BLaER1 treated with 17β-estradiol and CSF1 and Interleukin-3, amounts not matched to agents 10 nM and 100 nM (cell line): ENCODE results near the gene PRKAR1B.
"Not testable (repeated sequence)": the region's sequence is repeated elsewhere in the genome, so short reads cannot be mapped to it uniquely, and the experiment has no call there.

Source experiments
- H3K27ac ChIP-seq, 11 experiments: shearing (Covaris generic); formaldehyde crosslinking; 2 replicates each; pipeline ENCODE4 v1.8.1; 2022
- H3K27me3 ChIP-seq, 11 experiments: shearing (Covaris generic); formaldehyde crosslinking; 2 replicates each; pipeline ENCODE4 v1.8.1; 2022
- H3K36me3 ChIP-seq, 11 experiments: shearing (Covaris generic); formaldehyde crosslinking; 2 replicates each; pipeline ENCODE4 v1.8.1; 2022
- H3K4me1 ChIP-seq, 10 experiments: shearing (Covaris generic); formaldehyde crosslinking; 2 replicates each; pipeline ENCODE4 v1.8.1; 2022
- H3K4me2 ChIP-seq, 11 experiments: shearing (Covaris generic); formaldehyde crosslinking; 2 replicates each; pipeline ENCODE4 v1.8.1; 2022
- H3K4me3 ChIP-seq, 10 experiments: shearing (Covaris generic); formaldehyde crosslinking; 2 replicates each; pipeline ENCODE4 v1.8.1; 2022
- H3K9ac ChIP-seq, 11 experiments: shearing (Covaris generic); formaldehyde crosslinking; 2 replicates each; pipeline ENCODE4 v1.8.1; 2022
- H3K9me3 ChIP-seq, 11 experiments: shearing (Covaris generic); formaldehyde crosslinking; replicated peaks in 1 of 11; 2 replicates each; pipeline ENCODE4 v1.8.1; 2022
- H4K20me1 ChIP-seq, 11 experiments: shearing (Covaris generic); formaldehyde crosslinking; 2 replicates each; pipeline ENCODE4 v1.8.1; 2022
- Cebpa-rat ChIP-seq, 11 experiments: shearing (Covaris generic); IDR thresholded peaks; 2 replicates each; pipeline ENCODE4 v1.8.1; 2022

Gene PRKAR1B

DNA sequence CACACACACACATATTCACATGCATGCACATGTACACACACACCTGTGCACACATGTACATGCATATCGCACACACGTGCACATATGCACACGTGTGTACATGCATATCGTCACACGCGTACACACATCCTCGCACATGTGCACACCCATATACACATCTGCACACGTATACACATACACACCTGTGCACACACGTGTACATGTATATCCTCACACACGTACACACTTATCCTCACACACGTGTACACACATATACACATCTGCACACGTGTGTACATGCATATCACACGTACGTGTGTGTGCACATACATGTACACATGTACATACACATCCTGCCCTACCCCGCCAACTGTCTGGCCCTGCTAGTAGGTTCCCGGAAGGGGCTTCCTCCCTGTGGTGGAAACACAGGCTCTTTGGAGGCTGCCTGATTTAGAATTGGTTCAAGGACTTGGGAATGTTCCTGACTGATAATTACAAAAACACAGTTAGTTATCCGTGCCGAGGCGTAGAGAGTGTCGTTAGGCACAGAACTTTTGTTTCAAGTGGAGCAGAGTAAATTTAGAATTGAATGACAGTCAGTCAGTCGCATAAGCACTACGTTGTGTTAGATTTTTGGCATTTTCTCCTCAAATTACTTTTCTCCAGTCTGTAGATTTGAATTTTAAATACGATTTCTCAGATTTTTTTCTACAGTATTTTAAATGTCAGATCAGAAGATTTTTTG is 18.5 kb upstream of the PRKAR1B start:
- no peak overlapping the region for H3K27ac ChIP-seq
- TF ChIP-seq Cebpa-rat (IDR thresholded peaks at IDR 0.05) = no peak
- no peak overlapping the region for H3K4me2 ChIP-seq
- no peaks in the 10 kb centered on the region; a peak in 2 of 22 replicates for H3K9me3 ChIP-seq
- H3K4me3 ChIP-seq = no peak overlapping the region
- no peak overlapping the region for H3K9ac ChIP-seq
- H3K27me3 ChIP-seq = no peaks in the 10 kb centered on the region
- peaks cover 0 to 52% (median 32%) of the 10 kb centered on the region in 11 experiments; a peak in 13 of 22 replicates for H4K20me1 ChIP-seq
- H3K4me1 ChIP-seq = peaks cover 0 to 23% (median 16%) of the 10 kb centered on the region in 10 experiments; a peak in 15 of 20 replicates
- H3K36me3 ChIP-seq = peaks cover 42 to 75% (median 52%) of the 10 kb centered on the region in 11 experiments

DNA sequence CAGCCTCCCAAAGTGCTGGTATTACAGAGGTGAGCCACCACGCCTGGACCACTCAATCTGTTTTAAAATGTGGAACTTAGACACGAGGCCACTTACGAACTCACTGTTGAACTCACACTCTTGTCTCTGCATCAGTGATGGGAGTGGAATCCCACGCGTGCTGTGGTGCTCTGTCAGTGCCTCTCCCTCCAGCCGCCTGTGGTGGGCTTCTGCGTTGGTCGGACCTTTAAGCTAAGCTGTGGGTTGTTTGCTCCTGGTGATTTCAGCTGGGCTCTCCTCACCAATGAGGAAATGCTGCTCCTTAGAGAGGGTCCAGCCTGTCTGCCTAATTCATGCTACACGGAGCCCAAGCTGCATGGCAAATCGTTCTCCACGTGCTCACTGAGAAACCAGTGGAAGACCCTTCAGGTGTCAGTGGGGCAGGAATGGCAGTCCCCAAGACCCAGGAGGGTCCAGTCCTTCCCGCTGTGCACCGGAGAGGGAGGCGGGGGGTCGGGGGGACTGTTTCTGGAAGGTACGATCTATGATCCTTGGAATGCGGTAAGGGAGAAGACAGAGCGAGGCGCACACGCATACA is 17.9 kb upstream of the PRKAR1B start:
- Histone ChIP-seq H4K20me1 (peaks cover 0 to 52% (median 33%) of the 10 kb centered on the region in 11 experiments; a peak in 15 of 22 replicates), H3K4me1 (peaks cover 0 to 17% (median 12%) of the 10 kb centered on the region in 10 experiments; a peak in 15 of 20 replicates), H3K36me3 (peaks cover 43 to 75% (median 52%) of the 10 kb centered on the region in 11 experiments), H3K4me3 (no peak overlapping the region), H3K27me3 (no peaks in the 10 kb centered on the region), H3K27ac (no peak overlapping the region), H3K9me3 (no peaks in the 10 kb centered on the region), H3K4me2 (no peak overlapping the region), H3K9ac (no peak overlapping the region)
- no peak for TF ChIP-seq Cebpa-rat (IDR thresholded peaks at IDR 0.05)

DNA sequence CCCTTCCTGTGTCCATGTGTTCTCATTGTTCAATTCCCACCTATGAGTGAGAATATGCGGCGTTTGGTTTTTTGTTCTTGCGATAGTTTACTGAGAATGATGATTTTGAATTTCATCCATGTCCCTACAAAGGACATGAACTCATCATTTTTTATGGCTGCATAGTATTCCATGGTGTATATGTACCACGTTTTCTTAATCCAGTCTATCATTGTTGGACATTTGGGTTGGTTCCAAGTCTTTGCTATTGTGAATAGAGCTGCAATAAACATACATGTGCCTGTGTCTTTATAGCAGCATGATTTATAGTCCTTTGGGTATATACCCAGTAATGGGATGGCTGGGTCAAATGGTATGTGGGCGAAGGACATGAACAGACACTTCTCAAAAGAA is 17.0 kb upstream of the PRKAR1B start:
- peaks cover 0 to 52% (median 33%) of the 10 kb centered on the region in 11 experiments; a peak in 15 of 22 replicates for H4K20me1 ChIP-seq
- not testable (repeated sequence) for H3K9ac ChIP-seq, H3K4me2 ChIP-seq, H3K27me3 ChIP-seq, H3K4me1 ChIP-seq, H3K4me3 ChIP-seq, H3K9me3 ChIP-seq, H3K27ac ChIP-seq
- H3K36me3 ChIP-seq = peaks cover 48 to 76% (median 57%) of the 10 kb centered on the region in 11 experiments

DNA sequence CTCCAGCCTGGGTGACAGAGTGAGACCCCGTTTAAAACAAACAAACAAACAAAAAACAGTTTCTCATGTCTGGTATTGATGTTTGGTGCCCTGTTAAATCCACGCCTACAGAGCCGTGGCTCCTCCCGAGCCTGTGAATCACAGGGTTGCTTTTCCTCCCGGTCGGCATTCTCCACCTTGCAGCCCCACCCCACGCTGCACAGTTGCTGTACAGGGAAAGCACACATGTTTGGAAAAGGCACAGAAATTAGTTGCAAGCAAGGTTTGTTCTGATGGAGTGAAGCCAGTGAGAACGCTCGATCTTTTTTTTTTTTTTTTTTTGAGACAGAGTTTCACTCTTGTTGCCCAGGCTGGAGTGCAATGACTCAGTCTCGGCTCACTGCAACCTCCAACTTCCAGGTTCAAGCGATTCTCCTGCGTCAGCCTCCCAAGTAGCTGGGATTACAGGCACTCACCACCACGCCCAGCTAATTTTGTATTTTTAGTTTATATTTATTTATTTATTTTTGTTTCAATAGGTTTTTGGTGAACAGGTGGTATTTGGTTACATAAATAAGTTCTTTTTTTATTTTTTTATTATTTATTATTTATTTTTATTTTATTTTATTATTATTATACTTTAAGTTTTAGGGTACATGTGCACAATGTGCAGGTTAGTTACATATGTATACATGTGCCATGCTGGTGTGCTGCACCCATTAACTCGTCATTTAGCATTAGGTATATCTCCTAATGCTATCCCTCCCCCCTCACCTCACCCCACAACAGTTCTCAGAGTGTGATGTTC is 16.5 kb upstream of the PRKAR1B start:
- Histone ChIP-seq H3K36me3 (peaks cover 51 to 79% (median 60%) of the 10 kb centered on the region in 11 experiments), H4K20me1 (peaks cover 0 to 52% (median 35%) of the 10 kb centered on the region in 11 experiments; a peak in 15 of 22 replicates)
- not testable (repeated sequence) for H3K4me3 ChIP-seq, H3K9me3 ChIP-seq, H3K27me3 ChIP-seq, H3K9ac ChIP-seq, H3K4me2 ChIP-seq, H3K4me1 ChIP-seq, H3K27ac ChIP-seq

DNA sequence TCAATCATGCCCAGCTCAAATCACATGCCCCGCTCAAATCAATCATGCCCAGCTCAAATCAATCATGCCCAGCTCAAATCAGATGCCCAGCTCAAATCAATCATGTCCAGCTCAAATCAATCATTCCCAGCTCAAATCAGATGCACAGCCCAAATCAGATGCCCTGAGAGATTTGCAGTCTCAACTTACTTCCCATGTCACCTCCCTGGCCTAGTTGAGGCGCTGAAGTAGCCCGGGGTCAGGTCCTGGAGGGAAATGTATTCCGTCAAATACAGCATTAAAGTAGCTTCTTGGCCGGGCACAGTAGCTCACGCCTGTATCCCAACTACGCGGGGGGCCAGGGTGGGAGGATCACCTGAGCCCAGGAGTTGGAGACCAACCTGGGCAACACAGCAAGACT is 15.7 kb upstream of the PRKAR1B start:
- no peak overlapping the region for H3K4me3 ChIP-seq
- H3K4me1 ChIP-seq = no peaks in the 10 kb centered on the region
- no peaks in the 10 kb centered on the region for H3K9me3 ChIP-seq
- no peak for TF ChIP-seq Cebpa-rat (IDR thresholded peaks at IDR 0.05)
- no peak overlapping the region for H3K9ac ChIP-seq
- H3K27me3 ChIP-seq = no peaks in the 10 kb centered on the region
- peaks cover 0 to 54% (median 34%) of the 10 kb centered on the region in 11 experiments; a peak in 16 of 22 replicates for H4K20me1 ChIP-seq
- H3K4me2 ChIP-seq = no peak overlapping the region
- H3K36me3 ChIP-seq = peaks cover 54 to 85% (median 61%) of the 10 kb centered on the region in 11 experiments
- no peak overlapping the region for H3K27ac ChIP-seq

DNA sequence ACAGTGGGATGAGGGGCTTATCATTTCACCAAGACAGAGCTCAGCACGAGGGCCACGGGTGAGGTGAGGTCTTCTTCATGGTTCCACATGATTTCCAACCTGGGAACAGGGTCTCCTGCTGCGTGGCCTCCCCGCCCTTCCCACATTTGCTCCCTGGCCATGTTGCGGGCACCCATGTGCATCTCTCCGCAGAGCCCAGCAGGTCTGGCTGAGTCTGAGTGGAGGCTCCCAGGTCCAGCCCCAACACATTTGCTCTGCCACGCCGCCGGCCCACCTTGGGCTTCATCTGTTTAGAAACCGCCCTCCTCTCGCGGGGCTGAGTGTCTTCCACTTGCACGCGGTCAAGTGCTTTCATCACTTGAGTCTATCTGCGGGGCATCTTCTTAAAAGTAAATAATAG is 14.8 kb upstream of the PRKAR1B start:
- no peak for TF ChIP-seq Cebpa-rat (IDR thresholded peaks at IDR 0.05)

DNA sequence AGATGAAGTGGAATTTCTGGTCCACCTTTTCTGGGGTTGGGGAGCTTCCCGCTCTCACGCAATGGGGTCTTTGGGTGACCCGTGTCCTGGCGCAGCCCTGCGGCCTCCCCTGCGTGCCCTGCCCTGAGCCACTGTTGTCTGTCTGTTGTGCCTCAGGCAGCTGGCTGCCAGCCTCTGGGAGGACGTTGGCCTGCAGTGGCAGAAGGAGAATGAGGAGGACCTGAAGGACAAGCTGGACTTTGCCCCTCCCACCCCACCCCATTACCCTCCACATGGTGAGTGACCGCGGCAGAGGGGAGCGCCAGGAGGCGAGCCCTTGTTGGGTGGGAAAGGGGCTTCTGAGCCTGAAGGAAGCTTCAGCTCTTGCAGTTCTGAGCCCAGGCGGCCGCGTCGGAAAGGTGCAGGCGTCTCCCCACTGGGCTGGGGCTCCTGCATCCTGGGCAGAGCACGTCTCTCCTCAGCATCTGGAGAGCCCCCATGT is 14.2 kb upstream of the PRKAR1B start:
- H3K4me2 ChIP-seq = no peak overlapping the region
- H3K36me3 ChIP-seq = peaks cover 54 to 85% (median 66%) of the 10 kb centered on the region in 11 experiments
- H4K20me1 ChIP-seq = peaks cover 0 to 59% (median 28%) of the 10 kb centered on the region in 11 experiments; a peak in 16 of 22 replicates
- no peak overlapping the region for H3K27ac ChIP-seq
- no peaks in the 10 kb centered on the region for H3K27me3 ChIP-seq
- H3K4me3 ChIP-seq = no peak overlapping the region
- peaks cover 4 to 7% (median 5%) of the 10 kb centered on the region in 10 experiments; a peak in 16 of 20 replicates for H3K4me1 ChIP-seq
- no peak overlapping the region for H3K9ac ChIP-seq
- H3K9me3 ChIP-seq = no peaks in the 10 kb centered on the region
- TF ChIP-seq Cebpa-rat (IDR thresholded peaks at IDR 0.05) = no peak

More for the DNA sequence above, 14.8 kb upstream of the PRKAR1B start:
- H3K4me1 ChIP-seq = peaks cover 0 to under 1% (median 0%) of the 10 kb centered on the region in 10 experiments; a peak in 2 of 20 replicates
- H3K4me2 ChIP-seq = no peak overlapping the region
- H3K27ac ChIP-seq = no peak overlapping the region
- H3K9me3 ChIP-seq = no peaks in the 10 kb centered on the region
- H3K36me3 ChIP-seq = peaks cover 54 to 87% (median 66%) of the 10 kb centered on the region in 11 experiments
- H3K27me3 ChIP-seq = no peaks in the 10 kb centered on the region
- peaks cover 0 to 57% (median 27%) of the 10 kb centered on the region in 11 experiments; a peak in 16 of 22 replicates for H4K20me1 ChIP-seq
- H3K9ac ChIP-seq = no peak overlapping the region
- no peak overlapping the region for H3K4me3 ChIP-seq

DNA sequence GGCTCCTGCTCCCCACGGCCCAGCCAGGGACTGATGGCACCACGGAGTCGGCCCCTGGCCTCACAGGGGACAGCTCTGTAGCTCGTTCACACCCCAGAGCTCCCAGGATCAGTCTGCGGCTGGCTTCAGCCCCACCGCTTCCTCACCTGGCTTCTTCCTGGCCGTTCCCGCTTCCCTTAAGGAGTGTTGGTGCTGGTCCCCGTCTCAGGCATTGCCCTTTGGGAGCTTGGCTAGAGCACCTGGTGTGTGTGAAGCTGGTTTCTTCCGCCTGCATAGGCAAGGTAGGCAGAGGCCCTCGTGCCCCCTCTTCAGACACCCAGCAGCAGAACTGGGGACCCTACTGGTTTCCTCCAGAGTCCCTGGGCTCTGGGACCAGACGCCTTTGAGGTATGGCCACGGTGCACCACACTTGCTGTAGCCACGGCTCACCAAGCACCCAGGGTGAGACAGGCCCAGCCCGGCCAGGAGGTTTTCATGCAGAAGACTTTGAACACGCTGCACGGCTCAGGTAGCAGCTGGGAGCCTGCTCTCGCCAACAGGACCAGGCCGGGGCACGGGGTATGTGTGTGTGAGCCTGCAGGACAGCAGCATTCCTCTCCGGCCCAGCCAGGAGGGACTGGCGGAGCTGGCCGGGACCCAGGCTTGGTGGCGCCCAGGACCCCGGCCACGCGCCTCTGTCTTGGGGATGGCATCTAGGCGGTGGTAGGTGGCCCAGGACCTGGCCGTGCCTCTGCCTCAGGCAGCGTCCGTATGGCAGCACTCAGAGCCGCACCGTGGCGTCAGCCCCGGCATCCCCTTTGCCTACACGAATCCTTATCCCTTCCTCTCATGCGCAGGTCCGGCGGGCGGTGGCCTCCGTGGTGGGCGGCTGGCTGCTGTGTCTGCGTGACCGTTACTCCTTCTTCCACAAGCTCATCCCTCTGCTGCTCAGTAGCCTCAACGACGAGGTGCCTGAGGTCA is 13.2 kb upstream of the PRKAR1B start:
- Histone ChIP-seq H3K4me2 (no peak overlapping the region), H4K20me1 (peaks cover 0 to 63% (median 28%) of the 10 kb centered on the region in 11 experiments; a peak in 16 of 22 replicates), H3K27ac (no peak overlapping the region), H3K27me3 (no peaks in the 10 kb centered on the region), H3K36me3 (peaks cover 52 to 86% (median 68%) of the 10 kb centered on the region in 11 experiments), H3K4me1 (peaks cover 4 to 8% (median 7%) of the 10 kb centered on the region in 10 experiments; a peak in 16 of 20 replicates), H3K4me3 (no peak overlapping the region), H3K9me3 (peaks cover 2 to 6% (median 5%) of the 10 kb centered on the region in 11 experiments), H3K9ac (no peak overlapping the region)
- TF ChIP-seq Cebpa-rat (IDR thresholded peaks at IDR 0.05) = no peak
